Activated CD4-positive, alpha-beta memory T cell treated with anti-CD3 and anti-CD28 coated beads for 36 hours (primary cell): Measurements from ENCODE around the gene SDF4. TPM values are rescaled to one million over a fixed set of nuclear protein-coding genes. Genes with fewer than 3 reads are reported as not detected.

Source experiments
- CTCF ChIA-PET: fragments of 350-600 bp; sonication (Branson Sonifier 250); formaldehyde crosslinking; loops from one replicate; lab custom pipeline; 2021; ENCODE audit warnings: antibody characterized with exemption, inconsistent platforms; lab: Charles Lee
- POLR2A ChIA-PET: fragments of 350-600 bp; sonication (Branson Sonifier 250); formaldehyde crosslinking; loops from one replicate; lab custom pipeline; 2021; ENCODE audit warnings: antibody characterized with exemption; lab: Charles Lee
- DNase-seq: peaks from one replicate; pipeline ENCODE4 v3.0.0-alpha.2; 2020
- H3K27ac Mint-ChIP-seq: one replicate; pipeline ENCODE4 v1.8.0; 2021; ENCODE audit warnings: mixed read lengths
- H3K27me3 Mint-ChIP-seq: one replicate; pipeline ENCODE4 v1.8.0; 2021; ENCODE audit warnings: mixed read lengths
- H3K36me3 Mint-ChIP-seq: one replicate; pipeline ENCODE4 v1.8.0; 2021; ENCODE audit warnings: mixed read lengths
- H3K4me1 Mint-ChIP-seq: one replicate; pipeline ENCODE4 v1.8.0; 2021; ENCODE audit warnings: low read depth, mixed read lengths
- H3K4me3 Mint-ChIP-seq: one replicate; pipeline ENCODE4 v1.8.0; 2021; ENCODE audit warnings: mild to moderate bottlenecking, mixed read lengths
- H3K9me3 Mint-ChIP-seq: one replicate; pipeline ENCODE4 v1.8.0; 2021; ENCODE audit warnings: mixed read lengths
- intact Hi-C: fragments of 100-400 bp; cut with micrococcal nuclease; formaldehyde crosslinking; loops from one replicate; pipeline ENCODE4 v1.15.1; 2023
- total RNA-seq, 2 experiments: library from RNA; stranded (reverse); gene quantifications; one replicate each; pipeline ENCODE4 v1.2.3, GENCODE V29; 2021

The SDF4 gene
- total RNA-seq, 2 experiments from 2014 or later, result 302 to 305 TPM

DNA sequence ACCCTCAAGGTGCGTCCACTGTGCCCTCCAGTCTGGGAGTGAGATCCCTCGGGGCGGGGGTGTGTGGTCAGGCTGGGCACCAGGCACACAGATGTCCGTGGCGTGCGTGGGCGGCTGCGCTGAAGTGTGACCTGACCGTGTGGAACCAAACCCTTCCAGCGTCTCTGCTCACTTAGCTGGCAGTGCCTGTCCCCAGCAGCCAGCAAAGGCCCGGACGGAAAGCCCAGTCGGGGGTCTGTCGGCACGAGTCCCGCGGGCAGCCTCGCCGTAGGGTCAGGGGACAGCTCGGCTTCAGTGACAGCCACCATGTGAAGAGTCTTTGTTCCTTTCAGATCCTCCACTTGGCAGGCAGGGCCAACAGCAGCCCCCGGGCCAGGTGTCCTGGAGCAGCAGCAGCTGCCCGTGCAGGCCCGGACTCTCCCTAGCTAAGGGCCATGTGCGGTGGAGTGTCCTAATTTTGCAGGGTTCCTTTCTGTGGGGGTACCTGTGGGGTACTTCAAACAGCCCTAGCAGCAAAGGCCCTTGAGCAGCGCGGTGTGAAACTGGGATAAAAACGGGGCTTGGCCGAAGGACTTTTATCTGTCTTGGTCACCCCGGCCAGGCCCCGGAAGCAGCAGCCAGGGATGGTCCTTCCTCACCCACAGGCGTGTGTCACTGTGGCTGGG is 46.6 kb downstream of the SDF4 start:
- ChIA-PET CTCF (no interaction called here), POLR2A (interaction anchor here (1.1 kb wide), 1 partner anchor 20 kb away, joined by 3 read pairs; no protein-coding TSS in a partner anchor)
- intact Hi-C loops, result no loop called here
- H3K4me3 Mint-ChIP-seq, result no peak overlapping the region
- no peak overlapping the region for H3K27ac Mint-ChIP-seq
- no peaks in the 10 kb centered on the region for H3K9me3 Mint-ChIP-seq
- peaks cover 5% of the 10 kb centered on the region for H3K27me3 Mint-ChIP-seq
- H3K4me1 Mint-ChIP-seq, result no peaks in the 10 kb centered on the region
- H3K36me3 Mint-ChIP-seq, result no peaks in the 10 kb centered on the region
- DNase-seq, result no peak

DNA sequence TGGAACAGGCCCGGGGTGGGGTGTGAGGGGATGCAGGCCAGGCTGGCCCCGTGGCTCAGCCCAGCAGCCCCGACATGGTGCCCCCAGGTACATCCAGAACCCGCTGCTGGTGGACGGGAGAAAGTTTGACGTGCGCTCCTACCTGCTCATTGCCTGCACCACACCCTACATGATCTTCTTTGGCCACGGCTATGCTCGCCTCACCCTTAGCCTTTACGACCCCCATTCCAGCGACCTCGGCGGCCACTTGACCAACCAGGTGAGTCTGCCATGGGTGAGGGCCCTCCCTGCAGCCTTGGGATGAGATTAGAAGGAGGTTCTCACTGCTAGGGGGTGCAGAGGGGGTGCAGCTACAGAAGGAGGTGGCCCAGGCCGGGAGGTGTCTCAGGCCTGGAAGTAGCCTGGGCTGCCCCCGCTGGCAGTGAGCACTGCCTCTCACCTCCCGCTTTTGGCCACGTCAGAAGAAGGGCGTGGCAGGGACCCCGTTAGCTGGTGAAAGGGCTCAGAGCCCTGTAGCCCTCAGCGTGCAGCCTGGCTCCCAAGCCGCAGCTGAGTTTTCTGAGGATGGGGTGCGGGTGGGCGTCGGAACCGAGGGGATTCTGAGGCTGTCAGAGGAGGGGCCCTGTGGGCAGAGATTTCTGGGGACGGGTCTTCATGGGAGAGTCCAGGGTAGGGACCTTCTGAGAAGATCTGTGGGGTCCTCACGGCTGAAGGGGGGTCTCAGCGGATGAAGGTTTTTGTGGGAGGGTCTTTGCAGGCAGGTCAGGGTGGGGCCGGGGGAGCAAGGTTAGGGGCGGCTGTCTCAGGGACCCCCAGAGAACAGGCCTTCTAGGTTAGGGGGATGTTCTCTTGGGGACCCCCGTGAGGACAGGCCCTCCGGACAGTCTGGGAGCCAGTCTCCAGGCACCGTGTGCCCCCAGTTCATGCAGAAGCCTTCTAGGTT is 47.7 kb downstream of the SDF4 start:
- ChIA-PET CTCF (no interaction called here), POLR2A (no interaction called here)
- intact Hi-C loops, result no loop called here
- H3K4me1 Mint-ChIP-seq, result no peaks in the 10 kb centered on the region
- no peak overlapping the region for H3K4me3 Mint-ChIP-seq
- no peak for DNase-seq
- H3K36me3 Mint-ChIP-seq, result no peaks in the 10 kb centered on the region
- no peak overlapping the region for H3K27ac Mint-ChIP-seq
- no peaks in the 10 kb centered on the region for H3K9me3 Mint-ChIP-seq
- H3K27me3 Mint-ChIP-seq, result peaks cover 5% of the 10 kb centered on the region

DNA sequence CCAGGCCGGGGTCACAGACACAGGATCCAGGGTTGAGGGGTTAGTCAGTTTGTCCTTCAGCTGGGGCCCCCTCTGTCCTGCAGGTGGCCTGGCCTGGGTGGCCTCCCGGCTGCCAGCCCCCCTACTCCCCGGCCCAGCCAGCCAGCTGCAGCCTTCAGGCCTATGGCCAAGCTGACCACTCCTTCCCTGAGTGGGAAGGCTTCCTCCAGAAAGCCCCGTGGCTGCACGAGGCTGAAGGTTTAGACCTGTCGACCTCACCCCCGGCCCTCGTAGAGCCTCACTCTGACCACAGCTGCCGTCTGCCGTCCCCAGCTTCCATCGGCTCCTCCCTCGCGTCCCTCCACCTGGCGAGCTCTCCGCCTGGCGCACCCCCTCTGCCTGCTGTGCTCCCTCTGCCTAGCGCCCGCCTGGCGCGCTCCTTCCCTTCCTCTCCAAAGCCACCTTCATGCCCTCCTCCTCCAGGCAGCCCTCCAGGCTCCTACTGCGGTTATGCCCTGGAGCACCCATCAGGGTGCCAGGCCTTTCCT is 48.5 kb downstream of the SDF4 start:
- Mint-ChIP-seq H3K4me3 (no peak overlapping the region), H3K9me3 (no peaks in the 10 kb centered on the region)
- POLR2A ChIA-PET, result no interaction called here

DNA sequence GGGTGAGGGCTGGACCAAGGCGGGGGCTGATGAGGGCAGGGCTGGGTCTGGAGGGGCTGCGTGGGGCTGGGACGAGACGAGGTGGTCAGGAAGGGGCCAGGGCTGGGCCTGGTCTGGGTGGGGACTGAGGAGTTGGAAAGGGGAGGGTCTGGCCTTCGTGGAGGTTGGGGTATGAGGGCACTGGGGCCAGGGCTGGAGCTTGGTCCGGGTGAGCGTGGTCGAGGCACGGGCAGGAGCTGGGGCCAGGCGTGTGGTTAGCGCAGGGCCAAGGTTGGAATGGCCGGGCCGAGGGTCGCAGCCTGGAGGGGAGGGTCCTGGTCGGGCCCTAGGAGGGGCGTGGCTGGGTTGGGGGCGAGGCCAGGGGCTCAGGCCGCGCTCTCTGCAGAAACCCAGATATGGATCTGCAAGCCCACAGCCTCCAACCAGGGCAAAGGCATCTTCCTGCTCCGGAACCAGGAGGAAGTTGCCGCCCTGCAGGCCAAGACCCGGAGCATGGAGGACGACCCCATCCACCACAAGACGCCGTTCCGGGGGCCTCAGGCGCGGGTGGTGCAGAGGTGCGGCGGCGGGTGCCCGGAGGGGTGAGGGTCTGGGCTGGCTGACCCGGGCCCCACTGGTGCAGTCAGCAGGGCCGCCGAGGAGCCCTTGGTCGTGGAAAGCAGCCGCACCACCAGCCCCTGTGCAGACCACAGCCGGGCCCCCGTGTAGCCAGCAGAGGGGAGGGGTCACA is 49.1 kb downstream of the SDF4 start:
- Mint-ChIP-seq H3K27me3 (peaks cover 5% of the 10 kb centered on the region), H3K4me3 (no peak overlapping the region), H3K27ac (no peak overlapping the region), H3K36me3 (no peaks in the 10 kb centered on the region), H3K9me3 (no peaks in the 10 kb centered on the region), H3K4me1 (no peaks in the 10 kb centered on the region)
- ChIA-PET POLR2A (no interaction called here), CTCF (no interaction called here)
- no peak for DNase-seq
- intact Hi-C loops, result no loop called here

More for the DNA sequence above, 48.5 kb downstream of the SDF4 start:
- no peaks in the 10 kb centered on the region for H3K4me1 Mint-ChIP-seq
- H3K27ac Mint-ChIP-seq, result no peak overlapping the region
- CTCF ChIA-PET, result no interaction called here
- intact Hi-C loops, result no loop called here
- H3K36me3 Mint-ChIP-seq, result no peaks in the 10 kb centered on the region
- DNase-seq, result no peak
- H3K27me3 Mint-ChIP-seq, result peaks cover 5% of the 10 kb centered on the region

DNA sequence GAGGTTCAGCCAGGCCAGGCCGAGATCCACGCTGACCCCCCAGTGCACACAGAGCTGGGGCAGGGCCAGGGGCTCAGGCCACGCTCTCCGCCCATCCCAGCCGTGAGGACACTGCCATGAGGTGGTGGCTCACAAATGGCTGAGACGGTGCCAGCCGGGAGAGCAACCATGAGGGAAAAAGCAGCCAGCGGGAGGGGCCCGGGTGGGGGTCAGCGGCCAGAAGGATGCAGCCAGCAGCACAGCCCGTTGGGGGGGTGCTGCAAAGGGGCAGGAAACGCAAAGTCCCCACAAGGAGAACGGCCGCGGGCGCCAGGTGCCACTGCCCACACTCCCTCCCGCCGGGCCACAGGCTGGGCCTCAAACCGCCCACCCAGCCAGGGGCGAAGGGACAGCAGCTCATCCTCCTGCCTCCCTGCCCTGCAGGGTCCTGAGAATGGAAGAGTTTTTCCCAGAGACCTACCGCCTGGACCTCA is 49.8 kb downstream of the SDF4 start:
- DNase-seq, result no peak
- Mint-ChIP-seq H3K27ac (no peak overlapping the region), H3K27me3 (peaks cover 5% of the 10 kb centered on the region), H3K36me3 (no peaks in the 10 kb centered on the region), H3K4me1 (no peaks in the 10 kb centered on the region), H3K9me3 (no peaks in the 10 kb centered on the region), H3K4me3 (no peak overlapping the region)
- intact Hi-C loops, result no loop called here
- ChIA-PET POLR2A (no interaction called here), CTCF (no interaction called here)

DNA sequence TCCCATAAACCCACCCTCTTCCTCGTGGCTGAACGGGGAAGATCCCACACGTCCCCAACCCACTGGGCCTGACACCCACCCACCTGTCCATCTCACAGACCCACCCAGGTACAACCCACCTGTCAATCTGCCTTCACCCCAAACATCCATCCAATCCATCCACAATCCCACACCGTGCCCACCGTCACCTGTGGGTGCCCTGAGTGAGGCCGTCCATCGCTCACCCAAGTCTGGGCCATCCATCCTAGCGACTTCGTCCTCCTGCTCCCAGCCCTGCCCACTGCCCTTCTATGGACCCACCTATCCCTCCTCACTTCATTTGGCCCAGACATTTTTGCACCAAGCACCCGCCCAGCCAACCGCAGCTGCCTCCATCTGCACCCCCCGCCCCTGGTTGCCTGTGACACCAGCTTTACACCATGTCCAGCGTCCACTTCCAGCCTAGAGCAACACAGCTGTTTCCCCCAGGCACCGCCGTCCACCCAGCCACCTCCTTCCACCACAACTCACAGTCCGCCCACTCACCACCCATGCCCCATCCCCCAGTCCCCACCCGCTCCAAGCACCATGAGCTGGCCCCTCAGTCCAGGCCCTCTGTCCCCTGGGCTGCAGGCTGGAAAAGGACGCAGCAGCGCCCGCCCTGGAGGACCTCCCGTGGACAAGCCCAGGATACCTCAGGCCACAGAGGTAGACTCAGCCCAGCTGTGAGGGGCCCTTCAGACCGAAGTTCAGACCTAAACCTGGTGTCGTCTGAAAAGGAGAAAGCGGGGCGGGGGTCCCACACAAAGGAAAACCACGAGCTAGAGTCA is 50.5 kb downstream of the SDF4 start:
- Mint-ChIP-seq H3K9me3 (no peaks in the 10 kb centered on the region), H3K27me3 (peaks cover 5% of the 10 kb centered on the region), H3K36me3 (no peaks in the 10 kb centered on the region), H3K27ac (no peak overlapping the region), H3K4me1 (no peaks in the 10 kb centered on the region), H3K4me3 (peak overlapping the region; percentile 26)
- ChIA-PET POLR2A (no interaction called here), CTCF (no interaction called here)
- intact Hi-C loops, result no loop called here
- no peak for DNase-seq

DNA sequence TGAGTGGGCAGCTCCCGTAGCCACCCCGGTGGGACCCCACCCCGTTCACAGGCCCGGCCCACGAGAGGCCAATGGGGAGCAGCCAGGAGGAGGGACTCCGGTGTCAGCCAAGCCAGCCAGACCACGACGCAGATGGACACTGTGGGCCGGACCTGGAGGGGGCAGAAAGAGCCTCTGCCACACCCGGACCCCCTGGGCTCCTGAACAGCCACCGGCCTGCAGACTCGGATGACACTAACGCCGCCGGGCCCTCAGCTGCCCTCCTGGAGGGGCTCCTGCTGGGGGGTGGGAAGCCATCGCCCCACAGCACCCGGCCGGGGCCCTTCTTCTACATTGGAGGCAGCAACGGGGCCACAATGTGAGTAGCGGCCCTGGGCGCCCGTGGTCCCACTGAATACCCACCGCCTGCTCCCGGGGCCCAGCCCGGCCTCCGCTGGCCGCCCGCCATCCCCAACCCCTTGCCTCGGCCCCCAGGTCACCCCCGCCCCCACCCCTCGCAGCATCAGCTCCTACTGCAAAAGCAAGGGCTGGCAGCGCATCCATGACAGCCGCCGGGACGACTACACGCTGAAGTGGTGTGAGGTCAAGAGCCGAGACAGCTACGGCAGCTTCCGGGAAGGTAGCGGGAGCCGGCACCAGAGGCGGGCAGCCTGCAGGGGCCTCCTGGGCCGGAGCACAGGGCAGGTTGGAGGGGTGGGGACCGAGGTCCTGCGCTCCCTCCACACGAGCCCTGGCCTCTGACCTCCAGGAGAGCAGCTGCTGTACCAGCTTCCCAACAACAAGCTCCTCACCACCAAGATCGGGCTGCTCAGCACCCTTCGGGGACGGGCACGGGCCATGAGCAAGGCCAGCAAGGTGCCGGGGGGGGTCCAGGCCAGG is 51.6 kb downstream of the SDF4 start:
- Mint-ChIP-seq H3K4me1 (no peaks in the 10 kb centered on the region), H3K4me3 (no peak overlapping the region), H3K27ac (no peak overlapping the region), H3K9me3 (no peaks in the 10 kb centered on the region), H3K36me3 (no peaks in the 10 kb centered on the region), H3K27me3 (peaks cover 5% of the 10 kb centered on the region)
- POLR2A ChIA-PET, result no interaction called here
- intact Hi-C loops, result no loop called here
- no peak for DNase-seq
- CTCF ChIA-PET, result no interaction called here

DNA sequence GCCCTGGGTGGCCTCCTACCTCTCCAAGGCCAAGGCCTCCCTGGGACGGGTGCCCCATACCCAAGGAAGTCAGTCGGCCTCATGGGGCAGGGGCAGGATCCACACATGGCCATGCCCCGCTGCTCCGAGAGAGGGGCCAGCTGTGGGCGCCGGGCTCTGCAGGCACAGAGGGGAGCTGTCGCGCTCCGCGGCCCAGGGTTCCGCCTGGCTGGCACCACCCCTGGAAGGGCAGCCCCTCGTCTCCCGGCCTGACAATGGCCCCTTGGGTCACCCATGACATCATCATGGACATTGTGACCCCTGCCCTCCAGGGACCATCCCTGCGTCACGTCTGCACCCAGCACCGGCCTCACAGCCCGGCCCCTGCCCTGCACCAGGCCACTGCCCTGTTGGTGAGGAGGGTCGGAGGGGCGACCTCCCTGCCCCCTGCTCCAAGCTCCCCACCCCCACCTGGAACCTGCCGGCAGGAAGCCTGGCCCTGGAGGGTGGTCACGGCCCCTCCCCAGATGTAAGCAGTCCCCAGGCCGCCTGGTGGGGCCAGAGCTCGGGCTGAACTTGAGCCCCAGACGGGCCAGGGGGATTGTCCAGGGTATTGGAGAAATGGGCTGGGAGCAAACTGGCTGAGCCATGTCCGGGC is 52.3 kb downstream of the SDF4 start:
- H3K9me3 Mint-ChIP-seq, result no peaks in the 10 kb centered on the region
- DNase-seq, result no peak
- POLR2A ChIA-PET, result no interaction called here
- H3K4me1 Mint-ChIP-seq, result no peaks in the 10 kb centered on the region
- H3K27ac Mint-ChIP-seq, result no peak overlapping the region
- no peaks in the 10 kb centered on the region for H3K36me3 Mint-ChIP-seq
- peaks cover 5% of the 10 kb centered on the region for H3K27me3 Mint-ChIP-seq
- H3K4me3 Mint-ChIP-seq, result no peak overlapping the region
- intact Hi-C loops, result no loop called here
- CTCF ChIA-PET, result no interaction called here

DNA sequence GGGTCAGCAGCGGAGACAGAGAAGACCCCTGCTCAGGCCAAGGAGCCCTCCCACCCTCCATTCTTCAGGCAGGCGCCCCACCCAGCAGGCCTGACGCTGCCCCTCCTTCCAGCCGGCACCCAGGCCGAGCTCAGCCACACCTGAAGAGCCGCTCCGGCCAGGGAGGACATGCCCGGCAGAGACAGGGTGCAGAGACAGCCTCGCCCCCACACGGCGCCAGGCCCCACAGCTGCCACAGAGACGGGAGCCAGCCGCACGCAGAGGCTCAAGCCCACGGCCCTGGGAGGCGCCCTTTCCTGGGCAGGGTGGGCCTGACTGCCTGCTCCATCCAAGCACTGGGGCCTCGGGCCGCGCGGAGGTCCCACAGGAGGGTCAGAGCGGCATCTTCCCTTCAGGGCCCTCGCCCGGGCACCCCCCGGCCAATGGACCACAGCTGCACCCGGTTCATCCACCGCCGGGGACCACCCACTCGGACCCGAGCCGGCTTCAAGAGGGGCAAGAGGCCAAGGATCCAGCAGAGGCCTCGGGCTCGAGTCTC is 52.9 kb downstream of the SDF4 start:
- Mint-ChIP-seq H3K36me3 (no peaks in the 10 kb centered on the region), H3K4me3 (no peak overlapping the region), H3K4me1 (no peaks in the 10 kb centered on the region), H3K27me3 (peaks cover 5% of the 10 kb centered on the region), H3K27ac (no peak overlapping the region), H3K9me3 (no peaks in the 10 kb centered on the region)
- no peak for DNase-seq
- ChIA-PET CTCF (no interaction called here), POLR2A (no interaction called here)
- intact Hi-C loops, result no loop called here

DNA sequence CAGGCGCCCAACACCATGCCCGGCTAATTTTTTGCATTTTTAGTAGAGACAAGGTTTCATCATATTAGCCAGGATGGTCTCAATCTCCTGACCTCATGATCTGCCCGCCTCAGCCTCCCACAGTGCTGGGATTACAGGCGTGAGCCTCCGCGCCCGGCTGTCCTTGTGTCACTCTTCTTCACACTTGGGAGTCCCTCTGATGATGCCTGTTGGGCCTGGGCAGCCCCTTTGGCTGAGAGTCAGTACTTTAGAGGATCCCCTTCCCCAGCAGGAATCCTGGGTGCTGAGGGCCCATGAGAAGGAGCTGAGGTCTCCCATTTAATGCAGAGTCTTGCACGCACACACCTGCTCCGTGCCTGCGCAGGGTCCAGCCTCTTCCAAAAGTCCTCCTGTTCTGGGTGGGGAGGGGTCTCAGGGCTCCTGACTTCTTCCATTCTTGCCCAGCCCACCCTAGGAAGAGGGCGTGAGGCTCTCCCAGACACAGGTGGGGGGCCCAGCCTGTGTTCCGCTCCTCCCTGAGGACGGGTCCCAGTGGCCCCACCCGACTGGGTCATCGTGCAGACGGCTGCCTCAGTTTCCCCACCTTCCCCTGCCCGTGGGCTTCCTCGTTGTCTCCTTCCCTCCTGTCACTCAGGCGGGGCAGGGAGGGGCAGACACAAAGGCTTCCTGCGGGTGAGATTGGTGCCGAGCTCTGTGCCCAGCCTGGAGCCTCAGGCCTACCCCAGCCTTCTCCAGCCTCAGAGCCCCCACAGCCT is 54.2 kb downstream of the SDF4 start:
- no peak for DNase-seq
- ChIA-PET CTCF (no interaction called here), POLR2A (no interaction called here)
- Mint-ChIP-seq H3K4me3 (no peak overlapping the region), H3K36me3 (no peaks in the 10 kb centered on the region), H3K9me3 (no peaks in the 10 kb centered on the region), H3K27me3 (peaks cover 5% of the 10 kb centered on the region), H3K27ac (no peak overlapping the region), H3K4me1 (peaks cover 6% of the 10 kb centered on the region)
- intact Hi-C loops, result no loop called here
